H7 (cell line): ENCODE data around the gene NPR2. TPM values are rescaled to one million over a fixed set of nuclear protein-coding genes. Genes with fewer than 3 reads are reported as not detected.

Experiments used
- DNase-seq: peaks from one replicate; pipeline ENCODE4 v3.0.0; 2012
- H3K27me3 ChIP-seq: 2 replicates; pipeline ENCODE4 v1.6.0; 2011; ENCODE audit warnings: mild to moderate bottlenecking, low read length; ENCODE audit not compliant: control insufficient read depth, insufficient read depth
- H3K36me3 ChIP-seq: replicated peaks from 2 replicates; pipeline ENCODE4 v1.5.1; 2011; ENCODE audit warnings: low read length; ENCODE audit not compliant: control insufficient read depth, insufficient read depth
- H3K4me3 ChIP-seq: 2 replicates; pipeline ENCODE4 v1.5.1; 2011; ENCODE audit warnings: low read depth, mild to moderate bottlenecking, control low read depth, low read length, moderate library complexity; ENCODE audit not compliant: insufficient read depth
- total RNA-seq: library from RNA; depleted of rRNA; stranded (reverse); fragments of >200 nt; shearing (Covaris generic); gene quantifications from 2 replicates; pipeline ENCODE4 v1.2.3, GENCODE V29; 2014; rRNA removed

Gene NPR2
- total RNA-seq: 6.4 and 7.5 TPM in 2 replicates

- DNase-seq: peak; percentile 91
- Histone ChIP-seq H3K36me3 (no peaks in the 10 kb centered on the region), H3K4me3 (peak within 1 kb of the TSS; percentile 70), H3K27me3 (no peaks in the 10 kb centered on the region; the same call in 1 of the 2 replicates)
Measured at GRCh38 chr9:35791297-35791921, at the start of gene NPR2. NPR2 (plus strand) TSS chr9:35791591; CDS start chr9:35792409, 818 bp downstream.

GRCh38 chr9:35741740-35742139 lies 49.7 kb upstream of the NPR2 start:
- Histone ChIP-seq H3K36me3 (peaks cover 61% of the 10 kb centered on the region), H3K27me3 (no peaks in the 10 kb centered on the region), H3K4me3 (no peak overlapping the region)
- no peak for DNase-seq

- peaks cover 44% of the 10 kb centered on the region for H3K36me3 ChIP-seq
Measured at GRCh38 chr9:35743452-35743851, 47.9 kb upstream of the NPR2 start.

GRCh38 chr9:35743880-35744518 lies 47.4 kb upstream of the NPR2 start:
- peaks cover 39% of the 10 kb centered on the region for H3K36me3 ChIP-seq
- no peaks in the 10 kb centered on the region for H3K27me3 ChIP-seq
- H3K4me3 ChIP-seq: no peak overlapping the region
- DNase-seq: no peak

More at GRCh38 chr9:35743452-35743851, 47.9 kb upstream of the NPR2 start:
- no peaks in the 10 kb centered on the region for H3K27me3 ChIP-seq
- no peak overlapping the region for H3K4me3 ChIP-seq
- no peak for DNase-seq

GRCh38 chr9:35745569-35745968 lies 45.8 kb upstream of the NPR2 start:
- peaks cover 27% of the 10 kb centered on the region for H3K36me3 ChIP-seq
- no peak overlapping the region for H3K4me3 ChIP-seq
- no peak for DNase-seq
- H3K27me3 ChIP-seq: no peaks in the 10 kb centered on the region

GRCh38 chr9:35746583-35746982 lies 44.8 kb upstream of the NPR2 start:
- Histone ChIP-seq H3K27me3 (no peaks in the 10 kb centered on the region), H3K36me3 (peaks cover 28% of the 10 kb centered on the region), H3K4me3 (peak overlapping the region; percentile 89)
- DNase-seq: no peak

- Histone ChIP-seq H3K4me3 (peak overlapping the region; percentile 89), H3K36me3 (peaks cover 28% of the 10 kb centered on the region), H3K27me3 (no peaks in the 10 kb centered on the region)
- no peak for DNase-seq
Measured at GRCh38 chr9:35748242-35748857, 43.0 kb upstream of the NPR2 start.

- peak; percentile 95 for DNase-seq
- Histone ChIP-seq H3K4me3 (peak within 1 kb of the TSS; percentile 89), H3K27me3 (no peaks in the 10 kb centered on the region), H3K36me3 (peaks cover 27% of the 10 kb centered on the region)
Measured at GRCh38 chr9:35748858-35749514, 42.4 kb upstream of the NPR2 start, which contains the start of the genes GBA2 and RGP1. GBA2 (minus strand) TSS chr9:35749228; CDS start chr9:35748704, 524 bp downstream. RGP1 (plus strand) TSS chr9:35749287; CDS start chr9:35749756, 469 bp downstream.

- peaks cover 21% of the 10 kb centered on the region for H3K36me3 ChIP-seq
- peak; percentile 41 for DNase-seq
- no peaks in the 10 kb centered on the region for H3K27me3 ChIP-seq
- peak overlapping the region; percentile 89 for H3K4me3 ChIP-seq
Measured at GRCh38 chr9:35749515-35750255, 41.7 kb upstream of the NPR2 start.

GRCh38 chr9:35750256-35750531 lies 41.2 kb upstream of the NPR2 start:
- no peak for DNase-seq
- Histone ChIP-seq H3K4me3 (peak overlapping the region; percentile 89; the same call in 1 of the 2 replicates), H3K27me3 (no peaks in the 10 kb centered on the region), H3K36me3 (peaks cover 21% of the 10 kb centered on the region)

- no peak for DNase-seq
Measured at GRCh38 chr9:35753466-35753865, 37.9 kb upstream of the NPR2 start.

GRCh38 chr9:35754264-35754663 lies 37.1 kb upstream of the NPR2 start, which contains the start of gene MSMP:
MSMP (minus strand) TSS chr9:35754276; CDS start chr9:35754129, 147 bp downstream.
- Histone ChIP-seq H3K36me3 (peaks cover 21% of the 10 kb centered on the region), H3K4me3 (no peak within 1 kb of the TSS), H3K27me3 (no peaks in the 10 kb centered on the region)
- DNase-seq: no peak

More at GRCh38 chr9:35753466-35753865, 37.9 kb upstream of the NPR2 start:
- H3K27me3 ChIP-seq: no peaks in the 10 kb centered on the region
- no peak overlapping the region for H3K4me3 ChIP-seq
- H3K36me3 ChIP-seq: peaks cover 21% of the 10 kb centered on the region

- no peaks in the 10 kb centered on the region for H3K27me3 ChIP-seq
- no peak for DNase-seq
- no peak overlapping the region for H3K4me3 ChIP-seq
- H3K36me3 ChIP-seq: peaks cover 21% of the 10 kb centered on the region
Measured at GRCh38 chr9:35755071-35755470, 36.3 kb upstream of the NPR2 start.
